Measurements from ENCODE around the gene RNF145.

- TF ChIP-seq, protein P1, sequence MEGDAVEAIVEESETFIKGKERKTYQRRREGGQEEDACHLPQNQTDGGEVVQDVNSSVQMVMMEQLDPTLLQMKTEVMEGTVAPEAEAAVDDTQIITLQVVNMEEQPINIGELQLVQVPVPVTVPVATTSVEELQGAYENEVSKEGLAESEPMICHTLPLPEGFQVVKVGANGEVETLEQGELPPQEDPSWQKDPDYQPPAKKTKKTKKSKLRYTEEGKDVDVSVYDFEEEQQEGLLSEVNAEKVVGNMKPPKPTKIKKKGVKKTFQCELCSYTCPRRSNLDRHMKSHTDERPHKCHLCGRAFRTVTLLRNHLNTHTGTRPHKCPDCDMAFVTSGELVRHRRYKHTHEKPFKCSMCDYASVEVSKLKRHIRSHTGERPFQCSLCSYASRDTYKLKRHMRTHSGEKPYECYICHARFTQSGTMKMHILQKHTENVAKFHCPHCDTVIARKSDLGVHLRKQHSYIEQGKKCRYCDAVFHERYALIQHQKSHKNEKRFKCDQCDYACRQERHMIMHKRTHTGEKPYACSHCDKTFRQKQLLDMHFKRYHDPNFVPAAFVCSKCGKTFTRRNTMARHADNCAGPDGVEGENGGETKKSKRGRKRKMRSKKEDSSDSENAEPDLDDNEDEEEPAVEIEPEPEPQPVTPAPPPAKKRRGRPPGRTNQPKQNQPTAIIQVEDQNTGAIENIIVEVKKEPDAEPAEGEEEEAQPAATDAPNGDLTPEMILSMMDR (IDR thresholded peaks at IDR 0.05; ENCODE audit: low read length): no peak
- TF ChIP-seq EZH2 (IDR thresholded peaks at IDR 0.05; ENCODE audit: borderline replicate concordance, low read length): no peak
These were observed 28.2 kb downstream of the RNF145 start for GRCh38 chr5:159181152-159181551.

All from OCI-LY1 (cell line).